H1 (cell line): ENCODE data around the gene MRPS5. TPM values are rescaled to one million over a fixed set of nuclear protein-coding genes. Genes with fewer than 3 reads are reported as not detected.

Experiments used
- CTCF ChIA-PET: fragments of 300-600 bp; sonication (Branson Sonifier 250); formaldehyde crosslinking; loops from one replicate; lab custom pipeline; 2021; ENCODE audit not compliant: partially characterized antibody; lab: Charles Lee
- POLR2A ChIA-PET: fragments of 300-600 bp; sonication (Branson Sonifier 250); formaldehyde crosslinking; loops from one replicate; lab custom pipeline; 2021; ENCODE audit warnings: inconsistent platforms; ENCODE audit not compliant: partially characterized antibody; lab: Charles Lee
- DNase-seq, 2 experiments: peaks; one replicate each; pipeline versions ENCODE4 v3.0.0 to v3.0.0-alpha.2; 2010 to 2022; ENCODE audit warnings: low spot score in 2 of 2, low read depth in 1 of 2, mixed read lengths in 1 of 2
- FAIRE-seq: peaks from 2 replicates; lab custom pipeline; 2011; peaks lifted over from hg19 to GRCh38; lab: Jason Lieb, UNC
- H2AFZ ChIP-seq: 2 replicates; pipeline ENCODE4 v1.8.1; 2012; ENCODE audit warnings: low read length, inconsistent platforms
- H2AK5ac ChIP-seq: 2 replicates; pipeline ENCODE4 v1.6.1; 2013; ENCODE audit warnings: low read depth, low read length
- H2BK120ac ChIP-seq: replicated peaks from 2 replicates; pipeline ENCODE3; 2013; ENCODE audit warnings: low read depth, low read length, inconsistent platforms
- H2BK12ac ChIP-seq: 2 replicates; pipeline ENCODE4 v1.6.1; 2013; ENCODE audit warnings: low read depth, low read length
- H2BK15ac ChIP-seq: 2 replicates; pipeline ENCODE4 v1.6.1; 2013; ENCODE audit warnings: low read length
- H2BK20ac ChIP-seq: 2 replicates; pipeline ENCODE4 v1.6.1; 2013; ENCODE audit warnings: low read length
- H2BK5ac ChIP-seq: 2 replicates; pipeline ENCODE4 v1.6.1; 2013; ENCODE audit warnings: low read depth, low read length
- H3K14ac ChIP-seq: 2 replicates; pipeline ENCODE4 v1.6.1; 2013; ENCODE audit warnings: inconsistent platforms; ENCODE audit not compliant: insufficient read length
- H3K18ac ChIP-seq: 2 replicates; pipeline ENCODE4 v1.6.1; 2013; ENCODE audit warnings: low read length; ENCODE audit errors: extremely low read depth
- H3K23ac ChIP-seq: 2 replicates; pipeline ENCODE4 v1.6.1; 2013; ENCODE audit warnings: inconsistent platforms; ENCODE audit not compliant: insufficient read length
- H3K23me2 ChIP-seq: 2 replicates; pipeline ENCODE4 v1.6.1; 2013; ENCODE audit warnings: low read depth, low read length
- H3K27ac ChIP-seq: 2 replicates; pipeline ENCODE4 v1.6.1; 2011; ENCODE audit warnings: low read depth, low read length, inconsistent platforms
- H3K27me3 ChIP-seq, 4 experiments: replicated peaks in 1 of 4; 1 replicate in 1 of 4; 2 replicates in 3 of 4; pipeline versions ENCODE4 v1.6.1 to v1.8.1; 2011 to 2013; ENCODE audit warnings: low read length in 3 of 4, mild to moderate bottlenecking in 3 of 4, inconsistent platforms in 2 of 4, mixed read lengths in 2 of 4, moderate library complexity in 1 of 4; ENCODE audit not compliant: control insufficient read depth in 3 of 4, insufficient read depth in 3 of 4; ENCODE audit errors: extremely low read depth in 1 of 4
- H3K36me3 ChIP-seq, 4 experiments: 2 replicates each; pipeline versions ENCODE4 v1.6.1 to v1.8.1; 2011 to 2013; ENCODE audit warnings: mild to moderate bottlenecking in 4 of 4, low read length in 3 of 4, moderate library complexity in 2 of 4, control low read depth in 1 of 4, inconsistent platforms in 1 of 4; ENCODE audit not compliant: insufficient read depth in 4 of 4, control insufficient read depth in 2 of 4
- H3K4ac ChIP-seq: replicated peaks from 2 replicates; pipeline ENCODE3; 2013; ENCODE audit warnings: low read length, low read depth, mixed read lengths, inconsistent platforms; ENCODE audit not compliant: insufficient read length
- H3K4me1 ChIP-seq, 4 experiments: replicated peaks in 1 of 4; 1 replicate in 1 of 4; 2 replicates in 3 of 4; pipeline versions ENCODE4 v1.6.1 to v1.8.1; 2011 to 2013; ENCODE audit warnings: low read length in 3 of 4, inconsistent platforms in 2 of 4, mixed read lengths in 1 of 4; ENCODE audit not compliant: insufficient read depth in 4 of 4, control insufficient read depth in 3 of 4
- H3K4me2 ChIP-seq, 2 experiments: 2 replicates each; pipeline versions ENCODE4 v1.6.1 to v1.8.1; 2011 to 2013; ENCODE audit warnings: low read depth in 2 of 2, low read length in 2 of 2, control low read depth in 1 of 2, inconsistent platforms in 1 of 2, mild to moderate bottlenecking in 1 of 2; ENCODE audit not compliant: insufficient read depth in 1 of 2
- H3K4me3 ChIP-seq, 4 experiments: fragments of 200-600, 300-600 bp in 1 of 4; sonication (generic), shearing (Covaris generic), sonication (Bioruptor Twin) in 1 of 4; 2 replicates each; pipeline versions ENCODE4 v1.5.1 to v1.8.1; 2011 to 2016; ENCODE audit warnings: low read length in 4 of 4, low read depth in 3 of 4, control low read depth in 2 of 4, inconsistent platforms in 2 of 4, mild to moderate bottlenecking in 2 of 4, mixed read lengths in 1 of 4, moderate library complexity in 1 of 4; ENCODE audit not compliant: insufficient read depth in 2 of 4; ENCODE audit errors: extremely low read depth in 1 of 4
- H3K56ac ChIP-seq: replicated peaks from 2 replicates; pipeline ENCODE3; 2013; ENCODE audit warnings: low read depth, mild to moderate bottlenecking, mixed read lengths, low read length, inconsistent platforms; ENCODE audit not compliant: insufficient read length
- H3K79me1 ChIP-seq: 2 replicates; pipeline ENCODE4 v1.6.1; 2013; ENCODE audit warnings: low read depth, low read length, control low read depth
- H3K79me2 ChIP-seq, 2 experiments: 2 replicates each; pipeline versions ENCODE4 v1.6.1 to v1.8.1; 2012 to 2013; ENCODE audit warnings: low read length in 2 of 2, mild to moderate bottlenecking in 2 of 2, inconsistent platforms in 1 of 2; ENCODE audit not compliant: insufficient read depth in 2 of 2, control insufficient read depth in 1 of 2
- H3K9ac ChIP-seq, 4 experiments: replicated peaks in 1 of 4; 1 replicate in 1 of 4; 2 replicates in 3 of 4; pipeline versions ENCODE4 v1.6.1 to v1.8.1; 2011 to 2013; ENCODE audit warnings: low read depth in 3 of 4, low read length in 3 of 4, control low read depth in 2 of 4, mild to moderate bottlenecking in 2 of 4, moderate library complexity in 2 of 4, inconsistent platforms in 1 of 4; ENCODE audit errors: extremely low read depth in 1 of 4
- H3K9me3 ChIP-seq, 2 experiments: 2 replicates each; pipeline versions ENCODE4 v1.6.1 to v1.8.1; 2012 to 2013; ENCODE audit warnings: mild to moderate bottlenecking in 2 of 2, moderate library complexity in 2 of 2, control low read depth in 1 of 2, inconsistent platforms in 1 of 2, low read depth in 1 of 2, low read length in 1 of 2, mixed read lengths in 1 of 2; ENCODE audit not compliant: insufficient read depth in 2 of 2
- H4K20me1 ChIP-seq, 2 experiments: replicated peaks in 1 of 2; 2 replicates each; pipeline versions ENCODE3 to v1.8.1; 2011 to 2013; ENCODE audit warnings: inconsistent platforms in 2 of 2, low read length in 2 of 2, mild to moderate bottlenecking in 1 of 2; ENCODE audit not compliant: insufficient read depth in 2 of 2, control insufficient read depth in 1 of 2
- H4K5ac ChIP-seq: 2 replicates; pipeline ENCODE4 v1.6.1; 2013; ENCODE audit warnings: low read length, low read depth, mixed read lengths, inconsistent platforms; ENCODE audit not compliant: insufficient read length
- H4K8ac ChIP-seq: 2 replicates; pipeline ENCODE4 v1.8.0; 2013; ENCODE audit warnings: mild to moderate bottlenecking, moderate library complexity, low read length, inconsistent platforms; ENCODE audit not compliant: insufficient read depth; ENCODE audit errors: extremely low read depth
- H4K91ac ChIP-seq: replicated peaks from 2 replicates; pipeline ENCODE3; 2013; ENCODE audit warnings: low read length, mixed read lengths, inconsistent platforms; ENCODE audit not compliant: insufficient read length
- CEBPB ChIP-seq: IDR thresholded peaks from 2 replicates; pipeline ENCODE4 v1.6.1; 2012; ENCODE audit warnings: low read depth, low read length
- CHD1 ChIP-seq: IDR thresholded peaks from 2 replicates; pipeline ENCODE4 v1.6.1; 2012; ENCODE audit warnings: low read depth, low read length, improper control_type of control experiment
- HDAC2 ChIP-seq, 2 experiments: fragments of 300-600 bp in 1 of 2; sonication (generic) in 1 of 2; IDR thresholded peaks; 2 replicates each; pipeline ENCODE4 v1.6.1; 2011 to 2012; ENCODE audit warnings: low read depth in 2 of 2, low read length in 2 of 2, mild to moderate bottlenecking in 2 of 2, moderate library complexity in 2 of 2, borderline replicate concordance in 1 of 2, inconsistent platforms in 1 of 2
- HDAC6 ChIP-seq: IDR thresholded peaks from one replicate; pipeline ENCODE4 v1.7.1; 2012; ENCODE audit warnings: low read depth, mild to moderate bottlenecking, inconsistent platforms, low read length, moderate library complexity
- SIN3A ChIP-seq, 2 experiments: IDR thresholded peaks in 1 of 2; conservative IDR thresholded peaks in 1 of 2; 2 replicates each; pipeline ENCODE4 v1.6.1; 2011 to 2012; ENCODE audit warnings: low read length in 2 of 2, improper control_type of control experiment in 1 of 2, low read depth in 1 of 2, mild to moderate bottlenecking in 1 of 2
- SP2 ChIP-seq: IDR thresholded peaks from 2 replicates; pipeline ENCODE4 v1.6.1; 2012; ENCODE audit warnings: mild to moderate bottlenecking, low read length, inconsistent platforms
- WGBS, 2 experiments: shearing (Covaris generic) in 1 of 2; methylation state at CpG; one replicate each; pipeline versions ENCODE4 v1.1.6 to v1.1.7; 2013 to 2015; ENCODE audit warnings: low lambda C conversion rate in 2 of 2, mixed read lengths in 2 of 2, inconsistent platforms in 1 of 2, low coverage in 1 of 2, missing lambda C conversion rate in 1 of 2; ENCODE audit not compliant: insufficient replicate concordance in 2 of 2, insufficient coverage in 1 of 2, insufficient read length in 1 of 2; ENCODE audit errors: extremely low coverage in 1 of 2, missing lambda C conversion rate in 1 of 2; 5-methylcytosine and 5-hydroxymethylcytosine counted together
- polyA plus RNA-seq, 7 experiments: library from polyadenylated mRNA; depleted of rRNA in 3 of 7; stranded (reverse) in 5 of 7; unstranded in 2 of 7; fragments of >200 nt in 5 of 7; fragments of 200-250 nt in 2 of 7; gene quantifications; 1 replicate in 5 of 7; 2 replicates in 1 of 7; 4 replicates in 1 of 7; pipeline versions ENCODE4 v1.2.1 to v1.2.3, GENCODE V29; 2011 to 2013; ENCODE audit warnings: missing spikeins in 2 of 7, mixed read lengths in 2 of 7
- total RNA-seq: library from RNA; stranded (reverse); fragmentation: NEBNext Ultra II Directional; extraction: Animal tissue kit (Norgen Biotek cat#: 25700); gene quantifications from 2 replicates; pipeline ENCODE4 v1.2.1, GENCODE V29; 2021

MRPS5 gene
- total and polyA plus RNA-seq, 2 of the 8 experiments (the other 6 are each of a cell fraction or from before 2014, with no cell fraction given) = 36.7 to 53.0 TPM

- no peak overlapping the region for H2BK20ac ChIP-seq
- no peak overlapping the region for H3K18ac ChIP-seq
- H4K91ac ChIP-seq = no peak overlapping the region
- ChIA-PET POLR2A (no interaction called here), CTCF (interaction anchor here (0.6 to 2.8 kb wide), 2 partner anchors 8 to 40 kb away, joined by 3 to 6 read pairs; no protein-coding TSS in a partner anchor)
- H3K9ac ChIP-seq = no peak overlapping the region
- H3K56ac ChIP-seq = no peak overlapping the region
- H3K79me1 ChIP-seq = no peaks in the 10 kb centered on the region
- WGBS, 2 experiments = 60% methylated on average over 2 of the region's 2 CpGs; no CpG with 5 or more reads in 1 of the 2 experiments
- FAIRE-seq (no peak), DNase-seq (no peak)
- no peak overlapping the region for H2BK15ac ChIP-seq
- no peaks in the 10 kb centered on the region for H3K36me3 ChIP-seq
- H2BK120ac ChIP-seq = no peak overlapping the region
- no peak overlapping the region for H2AK5ac ChIP-seq
- no peak overlapping the region for H3K4me3 ChIP-seq
- H4K8ac ChIP-seq = no peak overlapping the region
- H3K27me3 ChIP-seq = no peaks in the 10 kb centered on the region
- no peaks in the 10 kb centered on the region for H3K79me2 ChIP-seq
- TF ChIP-seq HDAC2 (IDR thresholded peaks at IDR 0.05; ENCODE audit: borderline replicate concordance in 1 of 2, low read depth in 2 of 2, low read length in 2 of 2) = no peak
- no peak for TF ChIP-seq HDAC6
- no peak for TF ChIP-seq SIN3A (conservative IDR thresholded peaks at IDR 0.05 in 1 of 2, IDR thresholded peaks at IDR 0.05 in 1 of 2; ENCODE audit: low read depth in 1 of 2, low read length in 2 of 2)
- TF ChIP-seq SP2 = no peak
- TF ChIP-seq CHD1 = no peak
- no peak for TF ChIP-seq CEBPB
- H3K23me2 ChIP-seq = no peaks in the 10 kb centered on the region
- no peak overlapping the region for H2BK5ac ChIP-seq
- H2BK12ac ChIP-seq = no peak overlapping the region
- H3K23ac ChIP-seq = no peak overlapping the region
- H4K20me1 ChIP-seq = no peaks in the 10 kb centered on the region
- H3K4ac ChIP-seq = no peak overlapping the region
- H3K14ac ChIP-seq = no peak overlapping the region
- no peak overlapping the region for H3K27ac ChIP-seq
- H3K4me2 ChIP-seq = no peak overlapping the region
- peaks cover 41 to 64% of the 10 kb centered on the region in 2 experiments for H3K9me3 ChIP-seq
- no peak overlapping the region for H4K5ac ChIP-seq
- H2AFZ ChIP-seq = no peak overlapping the region
- H3K4me1 ChIP-seq = peaks cover 0 to 2% (median 0%) of the 10 kb centered on the region in 4 experiments; a peak in 1 of 7 replicates
Observed at GRCh38 chr2:95068256-95068655, 53.4 kb downstream of the MRPS5 start.
